Activated T-helper 2 cell treated with anti-CD3 and anti-CD28 coated beads, Interferon-gamma antibody, Interleukin-2, Interleukin-4, amounts not matched to agents 10 μg/mL and 5 μg/mL and 100 μg/mL, durations not matched to agents 14 hours and 24 hours and 36 hours (primary cell): ENCODE data around the gene SMAD5. TPM values are rescaled to one million over a fixed set of nuclear protein-coding genes. Genes with fewer than 3 reads are reported as not detected.

Source experiments
- DNase-seq: peaks from one replicate; pipeline ENCODE4 v3.0.0; 2021; ENCODE audit warnings: low spot score
- H3K27ac Mint-ChIP-seq: one replicate; pipeline ENCODE4 v1.8.0; 2021; ENCODE audit warnings: mixed read lengths
- H3K27me3 Mint-ChIP-seq: one replicate; pipeline ENCODE4 v1.8.0; 2021; ENCODE audit warnings: low read depth, mixed read lengths
- H3K36me3 Mint-ChIP-seq: one replicate; pipeline ENCODE4 v1.8.0; 2021; ENCODE audit warnings: low read depth, mixed read lengths
- H3K4me1 Mint-ChIP-seq: one replicate; pipeline ENCODE4 v1.8.0; 2021; ENCODE audit warnings: low read depth, mixed read lengths
- H3K4me3 Mint-ChIP-seq: one replicate; pipeline ENCODE4 v1.8.0; 2021; ENCODE audit warnings: low read depth, mild to moderate bottlenecking, moderate library complexity, mixed read lengths
- H3K9me3 Mint-ChIP-seq: one replicate; pipeline ENCODE4 v1.8.0; 2021; ENCODE audit warnings: mixed read lengths
- intact Hi-C: fragments of 100-400 bp; cut with micrococcal nuclease; formaldehyde crosslinking; loops from one replicate; pipeline ENCODE4 v1.15.1; 2023
- total RNA-seq: library from RNA; stranded (reverse); gene quantifications from 2 replicates; pipeline ENCODE4 v1.2.3, GENCODE V29; 2022

SMAD5 gene
- total RNA-seq, 1 donor from 2014 or later: 19.7 TPM

- intact Hi-C loops: no loop called here
- Mint-ChIP-seq H3K4me1 (no peaks in the 10 kb centered on the region), H3K36me3 (no peaks in the 10 kb centered on the region), H3K27ac (no peak overlapping the region), H3K9me3 (no peaks in the 10 kb centered on the region), H3K4me3 (no peak overlapping the region), H3K27me3 (peaks cover 32% of the 10 kb centered on the region)
- DNase-seq: no peak
Measured at GRCh38 chr5:136195971-136196820, 63.6 kb downstream of the SMAD5 start.

GRCh38 chr5:136197462-136198142 lies 65.0 kb downstream of the SMAD5 start:
- H3K36me3 Mint-ChIP-seq: no peaks in the 10 kb centered on the region
- no peak overlapping the region for H3K4me3 Mint-ChIP-seq
- no peaks in the 10 kb centered on the region for H3K9me3 Mint-ChIP-seq
- H3K27ac Mint-ChIP-seq: no peak overlapping the region
- H3K4me1 Mint-ChIP-seq: no peaks in the 10 kb centered on the region
- no peak for DNase-seq
- peaks cover 30% of the 10 kb centered on the region for H3K27me3 Mint-ChIP-seq
- intact Hi-C loops: no loop called here

- Mint-ChIP-seq H3K36me3 (no peaks in the 10 kb centered on the region), H3K9me3 (no peaks in the 10 kb centered on the region), H3K4me3 (no peak overlapping the region), H3K27me3 (peaks cover 31% of the 10 kb centered on the region), H3K27ac (no peak overlapping the region), H3K4me1 (no peaks in the 10 kb centered on the region)
- no peak for DNase-seq
- intact Hi-C loops: no loop called here
Measured at GRCh38 chr5:136198453-136198852, 65.8 kb downstream of the SMAD5 start.

DNA sequence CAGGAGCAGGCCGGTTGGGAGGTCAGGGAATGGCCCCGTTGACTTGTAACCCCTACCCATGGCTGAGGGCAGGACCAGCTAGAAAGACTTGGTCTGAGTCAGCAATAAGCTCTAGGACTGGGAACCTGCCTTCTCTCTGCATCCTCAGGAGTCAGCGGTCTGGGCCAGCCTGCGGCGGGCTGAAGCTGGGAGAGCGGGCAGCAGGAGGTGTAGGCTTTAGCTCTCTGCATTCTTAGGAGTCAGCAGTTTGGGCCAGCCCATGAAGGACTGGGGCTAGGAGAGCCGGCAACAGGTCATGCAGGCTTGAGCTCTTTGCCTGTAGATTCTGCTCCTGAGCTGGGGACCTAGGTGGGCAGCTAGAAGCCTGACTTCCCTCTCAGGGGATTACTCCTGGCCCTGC lies 66.8 kb downstream of the SMAD5 start:
- no peaks in the 10 kb centered on the region for H3K4me1 Mint-ChIP-seq
- intact Hi-C loops: no loop called here
- H3K9me3 Mint-ChIP-seq: no peaks in the 10 kb centered on the region
- H3K36me3 Mint-ChIP-seq: no peaks in the 10 kb centered on the region
- no peak overlapping the region for H3K4me3 Mint-ChIP-seq
- H3K27ac Mint-ChIP-seq: no peak overlapping the region
- peaks cover 27% of the 10 kb centered on the region for H3K27me3 Mint-ChIP-seq
- DNase-seq: no peak

- no peak for DNase-seq
- H3K4me3 Mint-ChIP-seq: no peak overlapping the region
- H3K4me1 Mint-ChIP-seq: no peaks in the 10 kb centered on the region
- H3K27me3 Mint-ChIP-seq: peaks cover 24% of the 10 kb centered on the region
- no peak overlapping the region for H3K27ac Mint-ChIP-seq
- no peaks in the 10 kb centered on the region for H3K36me3 Mint-ChIP-seq
- no peaks in the 10 kb centered on the region for H3K9me3 Mint-ChIP-seq
- intact Hi-C loops: no loop called here
Measured at GRCh38 chr5:136200130-136200529, 67.5 kb downstream of the SMAD5 start.

- no peaks in the 10 kb centered on the region for H3K9me3 Mint-ChIP-seq
- no peak for DNase-seq
- H3K27ac Mint-ChIP-seq: no peak overlapping the region
- no peaks in the 10 kb centered on the region for H3K4me1 Mint-ChIP-seq
- H3K36me3 Mint-ChIP-seq: no peaks in the 10 kb centered on the region
- intact Hi-C loops: no loop called here
- peaks cover 21% of the 10 kb centered on the region for H3K27me3 Mint-ChIP-seq
- no peak overlapping the region for H3K4me3 Mint-ChIP-seq
Measured at GRCh38 chr5:136200761-136201160, 68.1 kb downstream of the SMAD5 start.

DNA sequence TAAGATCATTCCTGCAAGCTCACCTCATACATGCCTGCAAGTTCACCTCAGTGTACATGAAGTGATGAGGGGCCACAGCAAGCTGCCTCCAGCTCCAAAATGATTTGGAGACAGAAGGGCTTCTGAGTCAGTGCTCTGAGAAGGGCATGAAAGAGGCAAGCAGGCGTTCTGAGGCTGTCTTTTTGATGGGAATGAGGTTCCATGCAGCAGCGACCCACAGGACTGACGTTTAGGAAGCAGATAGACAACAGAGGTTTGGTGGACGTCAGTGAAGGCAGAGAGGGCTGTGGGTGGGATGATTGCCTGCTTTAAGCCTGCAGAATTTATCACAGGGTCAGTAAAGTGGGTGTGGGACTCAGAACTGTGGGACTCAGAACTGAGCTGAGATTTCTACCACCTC lies 69.2 kb downstream of the SMAD5 start:
- H3K27ac Mint-ChIP-seq: no peak overlapping the region
- no peaks in the 10 kb centered on the region for H3K36me3 Mint-ChIP-seq
- no peak overlapping the region for H3K4me3 Mint-ChIP-seq
- no peaks in the 10 kb centered on the region for H3K4me1 Mint-ChIP-seq
- no peak for DNase-seq
- no peaks in the 10 kb centered on the region for H3K9me3 Mint-ChIP-seq
- intact Hi-C loops: no loop called here
- peaks cover 18% of the 10 kb centered on the region for H3K27me3 Mint-ChIP-seq

DNA sequence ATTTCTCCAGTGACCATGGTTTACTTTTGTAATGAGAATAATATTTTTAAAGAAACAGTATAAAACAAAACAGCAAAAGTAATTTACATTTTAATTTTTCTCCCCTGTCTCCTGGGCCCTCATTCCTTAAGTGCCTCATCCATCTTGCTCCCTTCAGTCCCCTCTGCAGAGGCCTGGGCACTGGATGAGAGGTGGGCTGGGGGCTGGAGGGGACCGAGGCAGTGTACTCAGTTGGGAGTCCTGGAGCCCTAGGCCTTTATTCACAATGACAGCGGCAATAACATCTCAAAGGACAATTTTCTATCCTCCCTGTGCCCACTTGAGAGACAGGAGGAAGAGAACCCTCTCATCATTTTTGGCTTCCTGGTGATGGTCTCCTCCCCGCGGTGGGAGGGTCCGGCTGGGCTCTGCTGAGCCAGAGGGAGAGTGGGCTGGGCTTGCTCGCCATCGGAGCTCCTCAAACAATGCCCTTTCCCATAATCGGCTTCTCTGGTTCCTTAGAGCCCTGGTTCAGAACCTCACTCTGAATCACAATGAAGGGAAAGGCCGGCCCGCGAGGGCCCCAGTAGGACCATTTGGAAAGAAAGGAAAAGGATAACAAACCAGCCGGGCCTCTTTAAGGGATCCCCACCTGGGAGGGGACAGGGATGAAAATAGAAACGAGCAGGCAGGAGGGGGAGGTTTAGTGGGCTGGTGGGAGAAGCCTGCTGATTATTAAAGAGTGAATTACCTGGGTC lies 70.0 kb downstream of the SMAD5 start:
- Mint-ChIP-seq H3K4me1 (no peaks in the 10 kb centered on the region), H3K27ac (no peak overlapping the region), H3K9me3 (no peaks in the 10 kb centered on the region), H3K36me3 (no peaks in the 10 kb centered on the region), H3K27me3 (peaks cover 18% of the 10 kb centered on the region), H3K4me3 (no peak overlapping the region)
- intact Hi-C loops: no loop called here
- DNase-seq: no peak

- no peak overlapping the region for H3K27ac Mint-ChIP-seq
- H3K27me3 Mint-ChIP-seq: peaks cover 18% of the 10 kb centered on the region
- no peak overlapping the region for H3K4me3 Mint-ChIP-seq
- no peaks in the 10 kb centered on the region for H3K9me3 Mint-ChIP-seq
- H3K36me3 Mint-ChIP-seq: no peaks in the 10 kb centered on the region
- intact Hi-C loops: no loop called here
- no peaks in the 10 kb centered on the region for H3K4me1 Mint-ChIP-seq
- DNase-seq: no peak
Measured at GRCh38 chr5:136203303-136203922, 70.8 kb downstream of the SMAD5 start.

DNA sequence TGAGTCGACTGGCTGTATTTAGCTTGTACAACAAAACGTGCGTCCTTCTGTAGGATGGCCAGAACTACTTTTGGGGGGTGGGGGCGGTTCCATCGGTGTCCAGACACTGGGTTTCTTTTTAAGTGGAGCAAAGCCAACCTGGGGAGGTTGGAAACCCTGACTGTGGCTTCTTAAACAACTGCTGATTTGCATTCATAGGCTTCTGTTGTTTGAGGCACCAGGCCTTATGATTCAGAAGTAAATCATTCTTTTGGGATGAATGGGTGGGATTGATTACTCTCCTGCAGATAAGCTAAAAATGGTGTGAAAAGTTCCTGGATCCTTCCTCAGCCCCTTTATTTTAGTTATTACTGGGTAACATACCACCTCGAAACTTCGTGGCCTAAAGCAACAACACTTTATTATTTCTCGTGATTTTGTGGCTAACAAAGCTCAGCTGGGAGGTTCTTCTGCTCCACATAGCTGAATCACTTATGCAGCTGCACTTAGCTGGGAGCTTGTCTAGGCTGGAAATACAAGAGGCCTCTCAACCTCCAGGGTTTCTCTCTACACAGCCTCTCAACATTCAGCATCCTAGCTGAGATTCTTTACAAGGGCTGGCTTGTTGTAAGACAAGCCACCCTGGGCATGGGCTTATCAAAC lies 72.5 kb downstream of the SMAD5 start:
- Mint-ChIP-seq H3K4me3 (no peak overlapping the region), H3K27ac (no peak overlapping the region), H3K9me3 (no peaks in the 10 kb centered on the region), H3K4me1 (no peaks in the 10 kb centered on the region), H3K36me3 (no peaks in the 10 kb centered on the region), H3K27me3 (peaks cover 18% of the 10 kb centered on the region)
- DNase-seq: no peak
- intact Hi-C loops: no loop called here

DNA sequence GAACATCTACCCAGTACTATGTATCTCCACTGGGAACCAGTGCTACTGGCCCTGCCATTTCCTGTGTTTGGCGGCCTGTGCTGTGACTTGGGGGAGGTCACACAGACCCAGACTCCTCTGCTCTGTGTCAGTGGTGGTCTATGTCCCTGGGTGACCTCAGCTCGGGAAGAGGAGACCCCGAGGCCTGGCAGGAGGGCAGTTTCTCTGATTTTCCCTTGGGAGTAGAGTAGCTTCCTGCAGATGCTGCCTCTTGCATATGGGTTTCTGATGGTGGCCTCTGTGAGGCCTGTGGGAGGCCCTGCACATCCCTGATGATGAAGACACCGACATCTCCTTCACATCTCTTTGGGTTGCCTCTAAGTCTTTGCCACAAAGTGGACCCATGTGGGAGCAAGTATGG lies 73.3 kb downstream of the SMAD5 start:
- intact Hi-C loops: no loop called here
- no peaks in the 10 kb centered on the region for H3K9me3 Mint-ChIP-seq
- peaks cover 18% of the 10 kb centered on the region for H3K27me3 Mint-ChIP-seq
- no peak overlapping the region for H3K27ac Mint-ChIP-seq
- DNase-seq: no peak
- no peak overlapping the region for H3K4me3 Mint-ChIP-seq
- no peaks in the 10 kb centered on the region for H3K4me1 Mint-ChIP-seq
- no peaks in the 10 kb centered on the region for H3K36me3 Mint-ChIP-seq

- Mint-ChIP-seq H3K27ac (no peak overlapping the region), H3K4me1 (no peaks in the 10 kb centered on the region), H3K4me3 (no peak overlapping the region), H3K36me3 (no peaks in the 10 kb centered on the region), H3K9me3 (no peaks in the 10 kb centered on the region), H3K27me3 (peaks cover 18% of the 10 kb centered on the region)
- intact Hi-C loops: no loop called here
- no peak for DNase-seq
Measured at GRCh38 chr5:136206361-136206760, 73.7 kb downstream of the SMAD5 start.
